ENCODE data around the gene TDP1. TPM values are rescaled to one million over a fixed set of nuclear protein-coding genes. Genes with fewer than 3 reads are reported as not detected.

TDP1 gene
- 12.6 to 16.7 TPM (median 14.4 TPM) in 5 replicates for total RNA-seq (2022; extraction: Qiagen RNA extraction)

GRCh38 chr14:89955745-89956660 is at the start of gene TDP1:
TSS of gene TDP1 (plus strand) at chr14:89955927. CDS start at chr14:89963115, 7,188 bp downstream.

DNA sequence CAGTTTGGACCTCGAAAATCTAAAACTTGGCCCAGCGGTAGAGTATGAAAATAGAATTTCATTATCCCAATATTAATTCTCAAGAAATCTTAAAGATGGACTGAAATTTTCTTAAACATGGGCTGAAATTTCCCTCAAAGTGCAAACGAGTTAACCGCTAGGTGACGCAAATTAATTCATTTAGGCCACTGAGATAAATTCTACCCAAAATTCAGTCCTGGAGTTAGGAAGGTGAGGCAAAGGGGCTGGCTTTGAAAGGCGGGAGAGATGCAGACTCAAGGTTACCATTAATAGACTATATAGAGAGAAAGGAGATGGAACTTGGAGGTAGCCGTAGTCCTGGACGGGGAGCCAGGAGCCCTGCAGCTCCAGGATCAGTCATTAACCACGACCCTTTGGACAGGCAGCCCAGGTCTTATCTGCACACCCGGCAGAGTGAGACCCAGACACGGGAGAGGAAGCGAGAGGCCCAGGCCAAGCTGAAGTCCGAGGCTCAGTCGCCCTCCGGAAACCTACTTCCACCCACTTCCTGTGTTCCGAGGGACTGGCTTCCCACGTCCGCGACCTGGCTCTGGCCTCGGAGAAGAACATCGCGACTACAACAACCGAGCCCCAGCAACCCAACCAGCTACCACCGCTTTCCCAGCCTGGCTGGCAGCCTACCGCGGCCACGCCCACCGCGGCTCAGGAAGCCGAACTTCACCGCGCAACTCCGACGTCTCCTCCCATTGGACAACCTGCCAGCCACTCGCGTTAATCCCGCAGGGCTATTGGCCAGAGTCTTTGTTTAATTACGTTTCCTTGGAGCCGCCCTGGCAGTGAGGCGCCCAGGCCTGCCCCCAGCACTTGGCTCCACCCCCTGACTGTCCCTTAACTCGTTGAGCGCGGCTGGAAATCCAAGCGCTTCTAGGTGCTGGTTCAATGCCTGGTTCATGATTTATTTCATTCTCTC is 1.4 kb upstream of the TDP1 start, which contains the start of gene EFCAB11:
TSS of gene EFCAB11 (minus strand) at position 661 of the 952 bp plus-strand sequence. CDS start at position 591, 70 bp downstream.

DNA sequence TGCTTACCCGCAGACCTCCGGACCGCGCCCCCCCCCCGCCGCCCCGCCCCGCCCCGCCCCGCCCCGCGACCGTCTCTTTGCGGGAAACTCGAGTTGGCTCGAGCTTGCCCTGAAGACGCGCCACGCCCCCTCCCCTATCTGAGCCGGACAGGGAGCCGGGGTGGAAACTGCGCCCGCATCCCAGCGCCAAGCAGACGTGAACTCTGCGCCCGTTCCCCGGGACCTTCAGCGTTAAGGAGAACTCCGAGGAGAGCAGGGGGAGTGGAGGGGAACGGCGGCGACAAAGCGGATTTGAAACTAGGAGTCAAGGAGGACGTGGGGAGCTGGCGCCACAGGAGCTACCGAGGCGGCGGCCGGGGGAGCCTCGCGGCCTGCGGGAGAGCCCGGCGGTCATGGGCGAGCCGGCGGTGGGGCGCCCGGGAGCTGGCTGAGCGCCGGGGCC is 106.0 kb downstream of the TDP1 start, which contains the start of gene KCNK13:
TSS of gene KCNK13 (plus strand) at position 310 of the 442 bp plus-strand sequence. CDS start 212 bp downstream, outside the sequence.

Other genes with a start within 250 kb of the TDP1 start
- 10.9 to 14.1 TPM (median 12.2 TPM) in 5 replicates for gene EFCAB11, start 1.2 kb upstream of the TDP1 start, total RNA-seq (2022; extraction: Qiagen RNA extraction)
- 0.13 to 0.17 TPM (median 0.14 TPM) in 5 replicates for gene KCNK13, start 106.1 kb downstream of the TDP1 start, total RNA-seq (2022; extraction: Qiagen RNA extraction)

Measured in A549 treated with Mapracorat at 1 μM for 4 hours (cell line).